Skin epidermis (tissue), 12 donors: Measurements from ENCODE around the gene SCAMP1.

Source experiments
- H3K27ac ChIP-seq, 21 experiments: fragments of 200-600 bp; sonication (generic) in 11 of 21; one replicate each; pipeline ENCODE4 v1.5.0; 2020; ENCODE audit warnings: mild to moderate bottlenecking in 3 of 21, inconsistent platforms in 2 of 21, moderate library complexity in 2 of 21
- H3K4me3 ChIP-seq, 7 experiments: fragments of 200-600 bp; sonication (generic) in 2 of 7; one replicate each; pipeline ENCODE4 v1.5.0; 2020; ENCODE audit warnings: inconsistent platforms in 2 of 7, mild to moderate bottlenecking in 2 of 7, moderate library complexity in 1 of 7

Gene SCAMP1

DNA sequence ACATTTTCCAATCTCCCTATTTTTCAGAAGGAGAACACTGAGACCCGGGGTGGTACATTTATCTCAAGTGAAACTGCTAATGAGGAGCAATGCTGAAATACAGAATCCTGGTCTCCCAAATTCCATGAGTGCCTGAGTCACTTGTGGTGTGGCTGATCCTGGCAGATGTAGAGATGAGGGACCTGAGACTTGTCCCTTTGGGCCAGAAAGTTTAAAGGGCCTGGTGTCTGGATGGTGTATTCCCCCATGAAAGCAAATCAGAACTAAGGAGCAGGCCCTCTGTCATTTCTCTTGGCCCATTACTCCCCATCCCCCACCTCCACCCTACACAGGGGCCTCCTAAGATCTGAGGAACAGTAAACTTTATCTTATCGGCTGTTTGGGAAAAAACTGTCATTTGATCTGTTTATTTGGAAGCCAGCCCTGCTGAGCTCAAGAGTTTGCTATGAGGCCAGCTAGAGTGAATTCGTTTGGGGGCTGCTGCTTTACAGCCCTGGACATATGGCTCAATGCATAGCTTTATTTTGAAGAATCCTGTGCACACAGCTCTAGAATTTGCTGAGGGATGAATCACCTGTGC lies 147.9 kb downstream of the SCAMP1 start:
- no peak overlapping the region for H3K4me3 ChIP-seq

DNA sequence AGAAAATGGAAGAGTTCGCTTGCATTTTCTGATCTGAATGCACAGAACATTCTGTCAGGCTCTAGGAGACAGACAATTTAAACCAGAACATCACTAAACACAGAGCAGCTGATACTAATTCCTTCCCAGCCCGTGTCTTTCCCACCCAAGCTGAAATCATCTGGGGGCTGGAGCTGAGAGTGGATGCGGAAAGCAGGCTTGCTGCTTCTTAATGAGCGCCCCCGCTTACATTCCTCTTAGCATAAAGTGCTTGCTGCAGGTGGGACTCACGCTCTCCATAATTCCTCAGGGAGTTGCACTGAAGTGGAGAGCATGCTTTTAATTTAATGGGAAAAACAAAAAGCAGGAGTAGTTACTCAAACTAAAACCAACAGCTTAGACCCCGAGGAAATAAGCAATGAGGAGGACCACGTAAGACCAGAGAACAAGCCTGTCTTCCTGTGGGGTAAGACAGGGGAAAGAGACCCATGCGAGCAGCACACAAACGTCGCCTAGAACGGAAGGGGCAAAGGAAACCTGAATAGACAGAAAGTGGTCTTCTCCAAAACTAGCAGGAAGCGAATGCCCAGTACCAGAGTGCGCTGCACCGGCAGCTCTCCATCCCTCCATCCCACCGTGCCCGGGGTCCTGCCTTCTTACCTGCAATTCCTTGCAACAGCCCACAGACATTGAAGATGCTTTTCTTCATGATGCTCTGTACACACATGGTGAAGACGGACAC lies 148.9 kb downstream of the SCAMP1 start:
- Histone ChIP-seq H3K4me3 (peak overlapping the region; percentile 6 to 47 (median 28)), H3K27ac (peak overlapping the region in 16 of 21 experiments; percentile 10 to 85 (median 64))

More for the DNA sequence above, 147.9 kb downstream of the SCAMP1 start:
- peak overlapping the region in 7 of 21 experiments; percentile 13 to 85 (median 31) for H3K27ac ChIP-seq

GRCh38 chr5:78509884-78510769 lies 149.7 kb downstream of the SCAMP1 start:
- H3K4me3 ChIP-seq = peak overlapping the region; percentile 6 to 47 (median 28)
- H3K27ac ChIP-seq = peak overlapping the region in 17 of 21 experiments; percentile 10 to 85 (median 63)

DNA sequence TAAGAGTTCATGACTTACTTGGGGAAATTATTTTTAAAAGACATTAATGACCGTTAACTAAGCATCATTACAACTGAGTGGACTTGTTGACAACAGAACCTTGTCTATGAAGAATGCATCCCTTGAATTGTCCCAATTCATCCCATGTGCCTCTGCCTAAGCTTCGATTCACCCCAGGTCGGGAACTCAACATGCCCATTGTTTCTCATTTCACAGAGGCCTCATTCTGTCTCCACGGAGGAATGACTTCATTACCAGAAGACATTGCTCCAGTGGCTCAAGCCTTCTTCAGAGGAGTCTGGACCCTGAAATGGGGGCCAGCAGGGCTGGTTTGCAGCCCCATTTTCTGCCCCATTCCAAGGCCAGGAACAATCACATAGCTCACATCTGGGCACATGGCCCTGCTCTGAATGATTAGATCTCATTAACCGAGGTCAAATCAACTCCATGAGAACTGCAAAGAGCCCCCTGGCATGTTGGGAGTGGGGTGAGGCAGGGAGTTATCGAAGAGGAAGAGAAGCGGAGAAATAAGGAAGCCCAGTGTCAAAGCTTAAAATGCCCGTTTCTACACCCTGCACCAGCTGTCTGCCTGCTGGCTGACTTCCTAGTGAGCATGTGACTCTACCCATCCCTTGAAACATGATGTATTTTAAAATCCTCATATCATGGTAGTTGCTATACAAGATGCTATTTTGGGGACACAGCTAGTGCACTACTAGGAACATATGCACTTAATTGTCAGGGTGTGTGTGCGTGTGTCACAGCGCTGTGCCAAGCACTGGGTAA lies 150.9 kb downstream of the SCAMP1 start:
- H3K4me3 ChIP-seq = no peak overlapping the region
- H3K27ac ChIP-seq = peak overlapping the region in 8 of 21 experiments; percentile 2 to 85 (median 56)

- Histone ChIP-seq H3K4me3 (no peak overlapping the region), H3K27ac (no peak overlapping the region)
These were observed 152.0 kb downstream of the SCAMP1 start for GRCh38 chr5:78512435-78512834.

- no peak overlapping the region for H3K4me3 ChIP-seq
These were observed 153.0 kb downstream of the SCAMP1 start for GRCh38 chr5:78513441-78513840.

GRCh38 chr5:78514427-78515330 lies 154.3 kb downstream of the SCAMP1 start:
- H3K27ac ChIP-seq = no peak overlapping the region
- no peak overlapping the region for H3K4me3 ChIP-seq

More at GRCh38 chr5:78513441-78513840, 153.0 kb downstream of the SCAMP1 start:
- H3K27ac ChIP-seq = no peak overlapping the region

GRCh38 chr5:78515670-78516069 lies 155.3 kb downstream of the SCAMP1 start:
- Histone ChIP-seq H3K4me3 (no peak overlapping the region), H3K27ac (no peak overlapping the region)

DNA sequence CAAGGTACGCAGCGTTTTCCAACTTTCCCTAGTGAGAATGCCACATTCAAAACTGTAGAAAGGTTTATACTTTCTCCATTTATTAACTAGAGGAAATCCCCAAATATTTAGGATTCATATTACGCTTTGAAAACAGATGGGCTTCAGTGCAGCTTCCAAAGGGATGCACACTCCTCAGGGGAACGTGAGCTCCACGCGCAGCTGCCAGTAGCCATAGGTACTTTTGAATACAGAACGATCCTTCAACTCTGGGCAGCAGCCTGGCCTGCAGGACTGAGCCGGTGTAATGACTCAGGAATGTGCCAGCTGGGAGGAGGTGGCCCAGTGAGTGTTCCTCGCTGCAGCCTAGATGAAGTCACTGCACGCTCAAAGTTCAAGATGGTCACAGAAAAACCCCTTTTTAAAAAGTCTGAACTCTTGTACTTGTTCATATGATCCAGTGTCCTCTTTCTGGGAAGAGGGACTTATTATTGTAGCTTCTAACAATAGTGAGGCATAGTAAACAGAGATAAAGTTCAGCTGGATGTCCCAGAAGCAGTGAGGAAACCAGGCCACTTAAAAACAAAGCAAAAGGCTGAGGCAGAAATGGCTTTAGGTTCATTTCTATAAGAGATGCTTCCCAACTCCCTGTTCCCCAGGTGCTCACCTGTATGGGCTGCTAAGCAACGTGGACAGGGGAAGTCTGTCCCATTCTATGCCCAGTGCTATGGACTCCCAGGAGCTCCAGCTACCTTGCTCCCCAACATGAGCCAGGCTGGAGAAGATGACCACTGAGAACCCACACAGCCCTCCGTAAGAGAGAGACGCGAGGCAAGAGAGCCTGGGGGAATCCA lies 158.2 kb downstream of the SCAMP1 start:
- Histone ChIP-seq H3K27ac (peak overlapping the region in 14 of 21 experiments; percentile 8 to 80 (median 44)), H3K4me3 (no peak overlapping the region)

DNA sequence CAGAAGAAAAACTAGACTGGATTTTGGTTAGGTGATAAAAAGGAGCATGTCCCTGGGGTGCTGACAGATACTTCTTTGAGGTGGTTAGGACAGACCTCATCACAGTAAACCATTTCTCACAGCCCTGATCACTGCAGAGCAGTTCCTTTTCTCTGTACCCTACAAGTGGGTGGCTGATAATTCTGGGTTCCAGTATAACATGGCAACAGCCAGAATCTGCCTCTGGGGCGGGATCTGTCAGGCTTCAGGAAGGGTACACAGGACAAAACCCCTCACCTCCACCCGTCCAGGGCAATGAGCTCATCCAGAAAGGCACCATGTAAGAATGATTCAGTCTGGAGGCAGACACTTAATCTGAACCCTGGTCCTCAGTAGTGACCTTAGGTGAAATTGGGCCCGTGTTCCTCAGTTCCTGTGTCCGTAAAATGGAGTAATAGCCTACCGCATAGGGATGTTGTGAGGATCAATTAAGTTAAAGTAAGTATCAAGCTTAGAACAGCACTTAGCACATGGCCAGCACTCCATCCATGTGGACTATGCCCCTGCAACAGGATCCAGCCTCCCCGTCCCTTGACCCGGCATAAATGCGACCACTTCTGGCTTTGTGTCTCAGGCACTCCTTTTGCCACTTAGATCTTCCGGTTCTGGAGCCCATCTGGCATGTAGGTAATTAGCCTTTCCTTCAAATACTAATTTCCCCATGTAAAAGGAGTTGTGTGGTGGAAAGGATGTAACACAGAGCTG lies 159.0 kb downstream of the SCAMP1 start:
- Histone ChIP-seq H3K27ac (peak overlapping the region in 14 of 21 experiments; percentile 8 to 80 (median 44)), H3K4me3 (no peak overlapping the region)

DNA sequence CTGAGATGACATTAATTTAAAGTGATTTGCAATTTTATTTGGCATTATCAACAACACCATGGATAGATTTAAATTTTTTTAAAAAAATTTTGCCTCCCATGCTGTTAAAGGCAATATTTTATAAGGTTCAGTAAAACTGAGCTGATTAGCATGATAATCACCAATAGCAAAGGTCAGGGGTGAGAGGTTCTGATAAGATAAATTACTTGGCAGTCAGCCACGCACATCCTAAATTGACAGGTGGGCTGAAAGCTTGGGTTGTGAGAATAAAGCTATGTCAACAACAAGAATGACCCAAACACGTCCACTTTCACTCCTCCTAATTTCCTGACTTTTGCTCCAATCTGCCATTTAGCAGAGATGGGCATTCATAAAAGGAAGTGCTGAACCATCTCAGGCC lies 161.0 kb downstream of the SCAMP1 start:
- Histone ChIP-seq H3K4me3 (no peak overlapping the region), H3K27ac (no peak overlapping the region)

- H3K4me3 ChIP-seq = no peak overlapping the region
- peak overlapping the region in 4 of 21 experiments; percentile 37 to 80 (median 69) for H3K27ac ChIP-seq
These were observed 162.3 kb downstream of the SCAMP1 start for GRCh38 chr5:78522476-78523260.

- Histone ChIP-seq H3K4me3 (no peak overlapping the region), H3K27ac (peak overlapping the region in 17 of 21 experiments; percentile 4 to 80 (median 51))
These were observed 163.1 kb downstream of the SCAMP1 start for GRCh38 chr5:78523314-78524193.

DNA sequence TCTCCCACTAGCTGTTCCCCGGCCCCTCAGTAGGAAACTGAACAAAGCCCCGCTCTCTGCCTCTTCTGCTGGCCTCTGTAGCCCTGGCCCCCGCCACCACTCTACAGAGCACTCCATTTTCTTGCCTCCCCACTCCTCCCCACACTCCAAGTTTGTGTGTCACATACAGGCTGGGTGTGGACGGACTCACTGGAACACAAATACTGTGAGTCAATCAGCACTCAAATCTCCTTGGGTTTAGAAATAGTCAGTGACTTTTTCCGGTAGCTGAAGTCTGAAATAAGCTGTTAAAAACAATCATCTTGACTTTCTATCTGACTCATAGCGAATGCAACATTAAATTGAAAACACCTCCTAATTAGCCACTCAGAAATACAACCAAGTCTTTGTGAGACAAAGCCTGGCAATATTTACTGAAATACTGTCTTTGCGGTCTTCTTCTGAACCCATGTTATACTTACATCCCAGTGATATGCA lies 165.7 kb downstream of the SCAMP1 start:
- no peak overlapping the region for H3K4me3 ChIP-seq

More for the DNA sequence above, 165.7 kb downstream of the SCAMP1 start:
- peak overlapping the region in 19 of 21 experiments; percentile 26 to 86 (median 65) for H3K27ac ChIP-seq
